ENCODE data around the gene ERBB4. TPM values are rescaled to one million over a fixed set of nuclear protein-coding genes. Genes with fewer than 3 reads are reported as not detected.

The ERBB4 gene
- total RNA-seq, 1 donor from 2014 or later = 9.2 TPM

DNA sequence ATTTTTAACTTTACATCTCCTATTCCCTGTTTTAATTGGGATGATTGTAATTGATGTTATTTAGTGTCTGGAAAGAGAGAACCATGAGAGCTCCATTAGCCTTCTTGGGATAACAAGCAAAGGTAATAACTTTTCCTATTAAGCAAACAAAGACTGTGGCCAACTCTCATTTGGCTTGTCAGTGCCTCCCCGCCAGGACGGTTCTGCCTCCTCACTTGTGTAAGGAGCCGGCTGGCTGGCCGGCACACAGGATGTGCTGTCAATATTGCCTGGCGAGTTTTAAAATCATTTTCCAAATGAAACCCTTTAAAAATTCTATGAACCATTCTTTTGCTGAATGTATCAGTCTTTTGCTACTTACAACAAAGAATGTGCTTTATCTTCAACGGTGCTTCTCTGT lies 1083.9 kb downstream of the ERBB4 start:
- Mint-ChIP-seq H3K4me3 (peak overlapping the region; percentile 27), H3K9me3 (peaks cover 3% of the 10 kb centered on the region), H3K36me3 (no peaks in the 10 kb centered on the region), H3K4me1 (peaks cover 23% of the 10 kb centered on the region), H3K27ac (peak overlapping the region; percentile 30), H3K27me3 (ENCODE audit: low read depth) (no peaks in the 10 kb centered on the region)
- TF ChIP-seq CTCF (IDR thresholded peaks at IDR 0.05; ENCODE audit: unreplicated experiment) = no peak
- peak in 1 of 2 experiments; percentile 38 for DNase-seq (ENCODE audit: low spot score in 2 of 2, unreplicated experiment in 2 of 2)

GRCh38 chr2:211453311-211453887 lies 1085.2 kb downstream of the ERBB4 start:
- Mint-ChIP-seq H3K4me1 (peaks cover 23% of the 10 kb centered on the region), H3K27ac (no peak overlapping the region), H3K4me3 (no peak overlapping the region), H3K27me3 (ENCODE audit: low read depth) (no peaks in the 10 kb centered on the region), H3K36me3 (no peaks in the 10 kb centered on the region), H3K9me3 (peaks cover under 1% of the 10 kb centered on the region)
- TF ChIP-seq CTCF (IDR thresholded peaks at IDR 0.05; ENCODE audit: unreplicated experiment) = no peak
- no peak for DNase-seq (ENCODE audit: low spot score in 2 of 2, unreplicated experiment in 2 of 2)

- H3K27ac Mint-ChIP-seq = no peak overlapping the region
- TF ChIP-seq CTCF (IDR thresholded peaks at IDR 0.05; ENCODE audit: unreplicated experiment) = no peak
- H3K4me3 Mint-ChIP-seq = no peak overlapping the region
- no peaks in the 10 kb centered on the region for H3K36me3 Mint-ChIP-seq
- no peaks in the 10 kb centered on the region for H3K27me3 Mint-ChIP-seq (ENCODE audit: low read depth)
- H3K9me3 Mint-ChIP-seq = no peaks in the 10 kb centered on the region
- H3K4me1 Mint-ChIP-seq = peaks cover 23% of the 10 kb centered on the region
- DNase-seq (ENCODE audit: low spot score in 2 of 2, unreplicated experiment in 2 of 2) = no peak
Measured at GRCh38 chr2:211451642-211452041, 1087.0 kb downstream of the ERBB4 start.

DNA sequence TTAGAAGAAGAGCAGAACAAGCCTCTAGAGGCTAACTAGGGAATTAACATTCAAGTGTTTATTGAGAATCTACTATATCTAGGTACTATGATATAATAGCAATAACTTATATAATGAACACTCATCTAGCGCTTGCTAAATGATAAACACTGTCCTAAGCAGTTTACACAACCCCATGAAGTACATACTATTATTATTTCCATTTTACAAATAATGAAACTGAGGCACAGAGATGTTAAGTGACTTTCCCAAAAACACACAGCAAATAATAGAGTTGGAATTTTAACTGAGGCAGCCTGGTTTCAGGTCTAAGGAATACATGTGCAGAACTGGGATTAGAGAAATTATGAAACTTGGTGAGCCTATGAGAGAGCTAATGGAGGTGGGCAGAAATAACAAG lies 1088.8 kb downstream of the ERBB4 start:
- TF ChIP-seq CTCF (IDR thresholded peaks at IDR 0.05; ENCODE audit: unreplicated experiment) = no peak
- H3K4me1 Mint-ChIP-seq = peaks cover 12% of the 10 kb centered on the region
- DNase-seq (ENCODE audit: low spot score in 2 of 2, unreplicated experiment in 2 of 2) = no peak

DNA sequence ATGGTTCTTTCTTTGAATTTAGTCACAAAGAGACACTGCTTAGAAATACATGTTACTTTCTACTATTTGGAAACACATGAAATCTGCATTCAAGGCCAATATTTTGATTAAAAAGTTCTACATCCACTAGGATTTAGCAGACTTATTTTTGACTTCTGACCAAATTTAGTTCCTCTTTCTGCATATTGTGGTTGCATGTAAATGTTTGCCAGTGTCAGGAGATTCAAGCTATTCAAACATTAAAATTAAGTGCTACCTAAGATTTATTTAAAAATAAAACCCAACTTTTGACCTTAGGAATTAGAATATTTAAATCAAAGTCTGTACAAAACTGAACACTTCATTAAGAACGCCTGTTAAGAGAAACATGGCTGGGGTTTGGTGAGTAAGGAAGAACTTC lies 1091.1 kb downstream of the ERBB4 start:
- Mint-ChIP-seq H3K4me3 (no peak overlapping the region), H3K9me3 (no peaks in the 10 kb centered on the region), H3K27me3 (ENCODE audit: low read depth) (no peaks in the 10 kb centered on the region), H3K36me3 (no peaks in the 10 kb centered on the region), H3K27ac (no peak overlapping the region), H3K4me1 (peaks cover 6% of the 10 kb centered on the region)
- TF ChIP-seq CTCF (IDR thresholded peaks at IDR 0.05; ENCODE audit: unreplicated experiment) = no peak
- DNase-seq (ENCODE audit: low spot score in 2 of 2, unreplicated experiment in 2 of 2) = no peak

More for the DNA sequence above, 1088.8 kb downstream of the ERBB4 start:
- Mint-ChIP-seq H3K27me3 (ENCODE audit: low read depth) (no peaks in the 10 kb centered on the region), H3K9me3 (no peaks in the 10 kb centered on the region), H3K4me3 (no peak overlapping the region), H3K27ac (no peak overlapping the region), H3K36me3 (no peaks in the 10 kb centered on the region)

GRCh38 chr2:211440107-211440506 lies 1098.5 kb downstream of the ERBB4 start:
- no peak for DNase-seq (ENCODE audit: low spot score in 2 of 2, unreplicated experiment in 2 of 2)
- H3K4me3 Mint-ChIP-seq = no peak overlapping the region
- no peak for TF ChIP-seq CTCF (IDR thresholded peaks at IDR 0.05; ENCODE audit: unreplicated experiment)
- no peak overlapping the region for H3K27ac Mint-ChIP-seq
- no peaks in the 10 kb centered on the region for H3K27me3 Mint-ChIP-seq (ENCODE audit: low read depth)
- no peaks in the 10 kb centered on the region for H3K36me3 Mint-ChIP-seq
- no peaks in the 10 kb centered on the region for H3K9me3 Mint-ChIP-seq
- H3K4me1 Mint-ChIP-seq = peaks cover 16% of the 10 kb centered on the region
